WI38 (cell line): ENCODE measurements around the gene GRID1.

Experiments used
- H3K4me3 ChIP-seq: 2 replicates; pipeline ENCODE4 v1.5.1; 2011; ENCODE audit warnings: low read depth, mild to moderate bottlenecking, control low read depth, low read length
- TF ChIP-seq, protein P1 (sequence below): IDR thresholded peaks from 2 replicates; pipeline ENCODE4 v1.5.1; 2012; ENCODE audit warnings: low read depth, mild to moderate bottlenecking, control low read depth, low read length

GRID1 gene

DNA sequence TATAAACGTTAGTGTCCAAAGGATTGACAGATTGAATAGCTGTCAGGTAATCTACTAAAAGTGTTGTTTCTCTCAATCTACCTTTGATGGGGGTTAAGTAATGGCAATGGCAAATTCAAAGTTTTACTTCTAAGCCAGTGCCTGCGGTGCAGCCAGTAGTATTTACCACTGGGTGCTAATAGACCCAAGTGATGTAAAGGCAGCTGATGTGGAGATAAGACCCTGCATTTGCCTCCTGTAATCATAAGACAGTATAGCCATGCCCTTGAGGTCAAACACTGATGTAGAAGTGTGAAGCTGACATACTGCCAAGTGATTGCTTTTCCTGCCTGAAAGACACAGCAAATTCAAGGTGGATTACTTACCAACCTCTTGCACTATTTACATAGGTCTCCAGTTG lies 572.0 kb downstream of the GRID1 start:
- TF ChIP-seq, protein P1, sequence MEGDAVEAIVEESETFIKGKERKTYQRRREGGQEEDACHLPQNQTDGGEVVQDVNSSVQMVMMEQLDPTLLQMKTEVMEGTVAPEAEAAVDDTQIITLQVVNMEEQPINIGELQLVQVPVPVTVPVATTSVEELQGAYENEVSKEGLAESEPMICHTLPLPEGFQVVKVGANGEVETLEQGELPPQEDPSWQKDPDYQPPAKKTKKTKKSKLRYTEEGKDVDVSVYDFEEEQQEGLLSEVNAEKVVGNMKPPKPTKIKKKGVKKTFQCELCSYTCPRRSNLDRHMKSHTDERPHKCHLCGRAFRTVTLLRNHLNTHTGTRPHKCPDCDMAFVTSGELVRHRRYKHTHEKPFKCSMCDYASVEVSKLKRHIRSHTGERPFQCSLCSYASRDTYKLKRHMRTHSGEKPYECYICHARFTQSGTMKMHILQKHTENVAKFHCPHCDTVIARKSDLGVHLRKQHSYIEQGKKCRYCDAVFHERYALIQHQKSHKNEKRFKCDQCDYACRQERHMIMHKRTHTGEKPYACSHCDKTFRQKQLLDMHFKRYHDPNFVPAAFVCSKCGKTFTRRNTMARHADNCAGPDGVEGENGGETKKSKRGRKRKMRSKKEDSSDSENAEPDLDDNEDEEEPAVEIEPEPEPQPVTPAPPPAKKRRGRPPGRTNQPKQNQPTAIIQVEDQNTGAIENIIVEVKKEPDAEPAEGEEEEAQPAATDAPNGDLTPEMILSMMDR, result no peak
- no peak overlapping the region for H3K4me3 ChIP-seq

DNA sequence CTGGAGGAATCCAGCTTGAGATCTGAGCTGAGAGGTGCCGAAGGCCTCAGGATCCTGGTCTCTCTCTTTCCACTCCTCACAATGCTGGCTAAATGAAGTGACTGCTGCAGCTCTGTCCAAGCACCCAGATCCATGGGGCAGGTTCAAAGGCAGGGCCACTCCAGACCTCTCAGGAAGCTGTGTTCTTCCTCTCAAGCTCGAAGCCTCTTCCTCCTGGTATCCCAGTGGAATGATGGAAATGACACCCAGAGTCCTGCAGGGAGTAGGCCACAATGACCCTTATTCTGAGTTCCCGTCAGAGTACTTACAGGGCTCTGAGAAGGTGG lies 574.1 kb downstream of the GRID1 start:
- TF ChIP-seq, protein P1, result no peak
- no peak overlapping the region for H3K4me3 ChIP-seq

DNA sequence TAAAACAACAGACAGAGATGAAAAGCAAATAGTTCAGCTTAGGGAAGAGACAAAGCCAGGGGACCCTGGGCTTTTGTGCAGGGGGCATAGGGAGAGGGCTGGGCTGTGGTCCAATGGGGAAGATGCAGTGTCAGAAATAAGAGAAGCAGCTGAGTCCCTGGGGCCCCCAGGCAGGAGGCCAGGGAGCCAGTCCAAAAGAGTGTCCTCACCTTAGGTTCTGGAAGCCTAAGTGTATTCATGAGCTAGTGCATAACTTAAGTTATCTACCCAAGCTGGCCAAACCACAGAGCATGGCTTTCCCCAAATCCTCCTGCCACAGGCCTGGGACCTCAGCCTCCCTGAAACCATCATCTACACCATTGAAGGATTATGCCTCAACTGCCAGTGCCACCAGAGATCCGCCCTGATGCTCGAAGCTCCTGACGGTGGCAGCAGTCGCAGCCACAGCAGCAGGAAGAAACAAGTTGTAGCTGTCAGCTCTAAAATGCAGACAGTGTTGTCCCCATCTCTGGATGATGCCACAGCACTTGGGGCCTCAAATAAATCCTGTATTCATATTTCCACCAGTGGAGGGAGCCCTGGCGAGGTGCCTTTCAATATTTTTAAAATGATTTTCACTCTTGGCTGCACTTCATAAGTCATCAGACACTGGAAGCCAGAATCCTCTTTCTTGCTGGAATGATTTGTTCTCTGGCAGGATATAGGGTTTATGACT lies 574.6 kb downstream of the GRID1 start:
- TF ChIP-seq, protein P1, result no peak
- no peak overlapping the region for H3K4me3 ChIP-seq

DNA sequence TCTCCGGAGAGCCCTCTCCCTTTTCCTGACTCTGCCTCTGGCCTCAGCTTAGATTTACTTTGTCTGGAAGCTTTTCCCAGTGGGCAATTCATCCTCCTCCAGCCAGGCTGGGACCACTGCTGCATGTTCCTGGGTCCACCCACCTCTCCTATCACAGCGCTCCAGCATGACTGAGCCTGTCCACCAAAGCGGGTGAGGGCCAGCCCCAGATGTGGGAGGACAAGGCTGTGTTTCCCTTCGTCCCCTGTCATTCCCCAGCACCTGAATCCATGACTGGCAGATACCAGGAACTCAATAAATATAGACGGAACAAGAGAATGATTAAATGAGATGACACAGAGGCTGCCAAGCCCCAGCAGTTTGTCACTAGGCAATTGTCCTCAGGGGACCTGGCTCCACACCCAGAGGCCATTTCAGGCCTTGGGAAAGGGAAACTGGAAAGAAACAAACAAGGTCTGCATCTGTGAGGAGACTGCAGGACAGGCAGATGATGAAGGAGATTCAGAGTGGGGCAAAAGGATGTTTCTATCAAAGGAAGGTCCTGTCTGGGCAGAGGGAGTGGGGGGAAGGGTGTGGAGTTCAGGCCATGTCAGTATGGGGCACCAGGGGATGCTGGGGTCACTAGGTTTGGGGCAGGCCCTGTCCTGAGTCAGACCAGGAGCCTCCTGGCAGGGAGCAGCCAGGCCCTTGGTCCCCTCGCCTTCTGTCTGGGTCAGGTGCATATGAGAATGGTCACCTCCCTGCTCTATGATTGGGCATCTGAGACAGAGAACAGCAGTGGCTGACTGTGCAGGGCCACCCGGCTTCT lies 576.4 kb downstream of the GRID1 start:
- H3K4me3 ChIP-seq, result no peak overlapping the region
- TF ChIP-seq, protein P1, result no peak

DNA sequence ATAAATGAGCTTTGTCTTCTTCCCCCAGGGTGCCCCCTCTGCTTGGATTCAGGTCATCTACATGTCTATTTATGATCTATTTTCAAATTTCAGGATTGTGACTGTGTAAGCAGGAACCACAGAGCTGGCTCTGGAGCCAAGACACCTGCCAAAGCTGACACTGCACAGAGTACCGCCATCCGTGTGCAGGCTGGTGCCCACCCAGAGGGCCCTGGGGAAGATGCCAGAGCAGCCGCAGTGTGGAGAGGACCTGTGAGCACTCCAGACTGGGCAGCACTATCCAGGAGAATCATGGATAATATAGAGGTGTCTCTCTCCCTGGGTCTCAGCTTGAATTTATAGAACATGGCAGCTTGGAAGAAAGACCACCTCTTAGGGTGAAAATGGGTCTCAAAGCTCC lies 577.5 kb downstream of the GRID1 start:
- no peak overlapping the region for H3K4me3 ChIP-seq
- TF ChIP-seq, protein P1, result no peak

DNA sequence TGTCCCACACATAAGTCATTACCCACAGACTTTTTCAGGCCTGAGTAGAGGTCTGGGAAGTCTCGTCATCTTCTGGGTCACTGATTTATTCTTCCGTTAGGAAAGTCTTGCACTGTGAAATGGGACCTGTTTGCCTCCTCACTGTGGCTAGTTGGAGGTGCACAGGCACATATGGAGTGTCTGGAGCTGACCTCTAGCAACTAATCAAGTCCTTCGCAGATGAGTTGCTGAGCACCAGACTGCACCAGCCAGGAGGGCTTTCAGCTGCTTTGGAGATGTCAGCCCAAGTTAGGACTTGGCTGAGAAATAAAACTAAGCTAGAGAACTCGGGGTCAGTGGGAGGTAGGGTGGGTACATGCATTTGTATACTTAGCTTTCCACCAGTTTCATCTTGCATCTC lies 578.0 kb downstream of the GRID1 start:
- TF ChIP-seq, protein P1, result no peak
- H3K4me3 ChIP-seq, result no peak overlapping the region

DNA sequence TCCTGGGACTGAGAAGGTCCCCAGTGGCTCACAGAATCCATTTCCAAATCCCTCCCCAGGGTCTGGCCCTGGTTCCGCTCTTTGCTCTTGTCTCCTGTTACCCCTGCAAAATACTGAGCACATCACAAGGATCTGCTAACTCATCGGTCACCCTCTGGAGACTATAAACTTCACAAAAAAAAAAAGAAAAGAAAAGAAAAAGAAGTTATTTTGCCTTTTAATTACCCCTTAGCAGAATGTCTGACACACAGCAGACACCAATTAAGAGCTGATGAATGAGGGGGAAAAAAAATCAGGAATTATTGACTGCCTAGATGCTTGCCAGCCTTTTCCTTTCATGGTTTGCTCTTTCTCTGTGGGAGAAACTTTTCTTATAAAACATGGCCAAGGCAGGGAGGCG lies 578.7 kb downstream of the GRID1 start:
- TF ChIP-seq, protein P1, result no peak
- no peak overlapping the region for H3K4me3 ChIP-seq
